ENCODE data around the gene SUGT1. TPM values are rescaled to one million over a fixed set of nuclear protein-coding genes. Genes with fewer than 3 reads are reported as not detected.

SUGT1 gene
- polyA plus RNA-seq, 10 donors = 36.4 to 44.6 (median 39.9) TPM

DNA sequence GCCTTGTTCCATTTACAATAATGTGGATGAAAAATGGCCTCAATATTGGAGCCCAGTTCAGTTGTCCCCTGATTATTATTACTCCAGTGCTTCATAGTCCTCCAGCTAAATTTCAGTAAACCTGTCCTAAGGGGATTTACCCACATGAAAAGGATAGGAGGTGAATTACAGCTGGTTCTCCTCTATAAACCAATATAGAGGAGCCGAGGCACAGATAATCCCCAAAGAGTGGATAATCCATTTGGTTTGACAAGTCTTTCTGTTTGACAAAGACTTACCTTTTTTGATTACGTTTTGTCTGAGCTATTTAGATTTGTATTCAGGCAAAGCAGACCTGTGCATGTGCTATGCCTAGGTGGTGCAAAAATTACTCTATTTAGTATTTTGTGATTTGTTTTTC lies 84.3 kb downstream of the SUGT1 start:
- DNase-seq = no peak

DNA sequence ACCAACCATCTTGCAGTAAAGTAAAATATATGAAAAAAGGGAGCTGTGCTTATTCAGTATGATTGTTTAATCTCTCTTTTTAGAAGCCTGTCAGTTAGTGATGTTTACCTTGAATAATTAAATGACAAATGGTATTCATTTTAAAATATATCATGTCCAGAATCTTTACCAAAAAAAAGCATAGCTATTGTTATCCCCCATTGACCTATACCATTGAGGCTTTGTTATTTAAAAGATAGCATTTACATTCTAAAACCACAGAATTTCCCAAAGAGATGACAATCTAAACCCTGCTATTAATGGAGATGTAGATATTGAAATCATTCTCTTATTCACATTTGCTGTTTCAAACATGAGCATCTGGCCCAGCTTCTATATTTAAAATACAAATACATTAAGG lies 84.8 kb downstream of the SUGT1 start:
- DNase-seq = no peak

- DNase-seq = peak in 1 of 3 donors; percentile 7
Observed at GRCh38 chr13:52737965-52738364, 85.3 kb downstream of the SUGT1 start.

DNA sequence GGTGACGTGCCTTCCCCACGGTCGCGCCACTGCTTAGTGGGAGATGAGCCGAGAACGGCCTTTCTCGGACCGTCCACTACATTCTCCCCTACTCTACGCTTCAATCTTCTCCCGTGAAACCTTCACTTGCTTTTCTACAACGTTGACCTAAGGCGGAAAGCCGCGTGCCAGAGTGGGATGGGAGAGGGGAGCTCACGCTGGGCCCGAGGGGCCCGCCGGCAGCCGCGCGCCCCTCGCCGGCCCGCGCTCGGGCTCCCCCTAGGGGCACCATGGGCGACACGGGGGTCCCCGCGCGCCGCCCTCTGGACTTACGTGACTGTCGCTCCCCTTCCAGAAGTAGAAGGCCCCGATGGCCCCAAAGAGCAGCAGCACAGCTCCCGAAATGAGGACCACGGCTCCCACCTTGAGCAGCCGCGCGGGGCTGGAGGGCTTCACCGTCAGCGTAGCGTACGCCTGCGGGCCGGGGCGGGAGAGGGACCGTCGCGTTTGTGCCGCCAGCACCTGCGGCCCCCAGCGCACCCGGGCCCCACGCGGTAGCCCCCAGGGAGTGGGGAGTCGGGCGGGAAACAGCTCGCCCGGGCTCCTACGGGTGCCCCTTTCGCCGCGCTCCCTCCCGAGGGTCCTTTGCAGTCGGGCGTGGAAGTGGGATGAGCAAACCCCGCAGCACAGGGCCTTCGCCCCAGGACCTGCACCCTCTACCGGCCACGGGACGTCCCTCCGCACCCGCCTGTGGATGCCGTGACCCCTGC lies 86.3 kb downstream of the SUGT1 start:
- DNase-seq = peak; percentile 16 to 57 (median 20)

- no peak for DNase-seq
Observed at GRCh38 chr13:52739468-52740071, 86.9 kb downstream of the SUGT1 start, which contains the start of gene CNMD. TSS of gene CNMD (minus strand) at chr13:52739820. CDS start at chr13:52739701, 119 bp downstream.

GRCh38 chr13:52743569-52743968 lies 90.9 kb downstream of the SUGT1 start:
- no peak for DNase-seq

- no peak for DNase-seq
Observed at GRCh38 chr13:52743988-52744387, 91.4 kb downstream of the SUGT1 start.

DNA sequence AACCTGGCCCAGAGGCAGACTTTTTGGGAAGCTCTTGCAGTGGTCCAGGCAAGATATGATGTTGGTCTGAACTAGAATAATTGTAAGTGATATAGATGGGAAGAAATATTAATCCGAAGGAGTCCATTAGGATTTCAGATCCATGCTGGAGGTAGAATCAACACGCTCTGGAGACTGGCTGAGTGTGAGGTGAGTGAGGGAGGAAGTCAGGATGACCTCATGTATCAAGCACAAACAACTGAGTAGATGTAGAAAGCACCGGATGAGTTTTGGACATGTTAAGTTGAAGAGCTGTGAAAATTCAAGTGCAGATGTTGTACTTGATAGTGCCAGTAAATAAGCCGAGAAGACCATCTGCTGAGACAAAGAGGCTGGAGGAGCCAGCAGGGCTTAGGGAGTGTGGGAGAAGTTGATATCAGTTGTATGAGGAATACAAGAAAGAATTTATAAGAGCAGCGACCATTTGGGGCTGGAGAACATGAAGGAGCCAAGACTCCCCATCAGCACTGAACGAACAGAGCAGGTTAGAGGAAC lies 92.3 kb downstream of the SUGT1 start:
- DNase-seq = peak in 2 of 3 donors; percentile 15 to 36

GRCh38 chr13:52746141-52746540 lies 93.5 kb downstream of the SUGT1 start:
- no peak for DNase-seq

DNA sequence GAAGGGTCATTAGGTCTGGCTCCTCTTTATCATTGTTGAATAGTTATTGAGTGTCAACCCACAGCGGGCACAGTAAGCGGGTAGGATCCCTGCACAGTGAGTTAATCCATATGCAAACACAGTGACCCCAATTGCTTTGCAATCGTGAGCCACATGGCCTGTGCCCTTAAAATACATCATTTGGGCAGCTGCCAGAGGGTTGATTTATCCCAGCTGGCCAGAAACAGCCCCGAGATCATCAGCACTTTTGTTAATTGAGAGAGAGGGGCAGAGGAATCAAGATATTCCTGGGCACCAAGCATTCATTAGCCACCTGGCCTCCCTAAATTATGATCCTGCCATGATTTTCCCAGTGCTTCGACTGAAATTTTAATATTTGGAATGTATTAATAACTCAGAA lies 96.8 kb downstream of the SUGT1 start:
- no peak for DNase-seq

Other genes with a start within 250 kb of the SUGT1 start
- 10 to 100 TPM; 16.7 to 25.3 (median 20.8) TPM for gene THSD1, start 246.7 kb upstream of the SUGT1 start, polyA plus RNA-seq (ENCODE audit: insufficient read length in 10 of 10)
- gene VPS36, start 202.2 kb upstream of the SUGT1 start, polyA plus RNA-seq (ENCODE audit: insufficient read length in 10 of 10) = 10 to 100 TPM; 37.2 to 68.0 (median 50.0) TPM
- 10 to 100 TPM; 30.2 to 50.6 (median 39.0) TPM for gene CKAP2, start 197.4 kb upstream of the SUGT1 start, polyA plus RNA-seq (ENCODE audit: insufficient read length in 10 of 10)
- gene HNRNPA1L2, start 10.4 kb upstream of the SUGT1 start, polyA plus RNA-seq (ENCODE audit: insufficient read length in 10 of 10) = 10 to 100 TPM in 7 of 10 donors, 1 to 10 TPM in 3; 8.3 to 14.5 (median 10.5) TPM
- 1 to 10 TPM in 5 of 10 donors, under 1 TPM in 5; 0.44 to 1.4 (median 0.95) TPM for gene CNMD, start 87.0 kb downstream of the SUGT1 start, polyA plus RNA-seq (ENCODE audit: insufficient read length in 10 of 10)
- gene PCDH8, start 195.8 kb downstream of the SUGT1 start, polyA plus RNA-seq (ENCODE audit: insufficient read length in 10 of 10) = 1 to 10 TPM in 1 of 10 donors, under 1 TPM in 9; 0.49 to 1.3 (median 0.62) TPM

Measured in muscle of back (tissue), 11 donors.